ENCODE measurements around the gene TRIML2.
"Not testable (repeated sequence)": the region's sequence is repeated elsewhere in the genome, so short reads cannot be mapped to it uniquely, and the experiment has no call there.

Gene TRIML2

GRCh38 chr4:188092824-188093223, 16.6 kb downstream of the TRIML2 start:
- no peak for FAIRE-seq

DNA sequence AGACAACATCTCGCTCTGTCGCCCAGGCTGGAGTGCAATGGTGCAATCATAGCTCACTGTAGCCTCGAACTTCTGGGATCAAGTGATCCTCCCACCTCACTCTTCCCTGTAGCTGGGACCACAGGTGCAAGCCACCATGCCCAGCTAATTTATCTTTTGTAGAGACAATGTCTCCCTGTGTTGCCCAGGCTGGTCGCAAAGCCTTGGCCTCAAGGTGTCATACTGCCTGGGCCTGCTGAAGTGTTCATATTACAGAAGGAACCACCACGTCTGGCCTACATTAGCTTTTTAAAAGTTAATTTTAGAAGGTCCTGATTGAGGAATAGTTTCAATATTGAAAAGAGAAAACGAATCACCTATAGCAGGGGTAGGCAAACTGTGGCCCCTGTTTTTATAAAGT, 22.5 kb downstream of the TRIML2 start:
- no peak for FAIRE-seq

- no peak for FAIRE-seq
Observed at GRCh38 chr4:188082796-188083195, 26.6 kb downstream of the TRIML2 start.

DNA sequence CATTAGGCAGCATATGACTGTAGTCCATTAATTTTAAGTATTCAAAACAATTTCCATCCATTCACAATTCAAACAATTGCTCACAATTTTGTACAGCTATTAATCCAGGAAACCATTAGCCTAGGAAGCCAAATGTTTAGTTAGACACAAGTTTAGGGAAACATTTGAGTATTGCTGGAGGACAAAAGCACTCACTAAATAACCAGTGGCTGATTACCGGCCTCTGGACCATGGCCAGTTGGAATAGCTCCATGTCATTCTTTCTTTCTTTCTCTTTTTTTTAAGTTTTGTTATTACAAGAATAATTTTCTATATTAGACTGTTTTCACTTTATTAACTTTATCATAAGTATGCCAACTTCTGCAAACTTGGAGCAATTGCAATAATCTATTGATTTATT, 31.3 kb downstream of the TRIML2 start:
- no peak for FAIRE-seq

- no peak for FAIRE-seq
Observed at GRCh38 chr4:188076169-188076568, 33.2 kb downstream of the TRIML2 start.

GRCh38 chr4:188061083-188061482, 48.3 kb downstream of the TRIML2 start:
- no peak for FAIRE-seq

DNA sequence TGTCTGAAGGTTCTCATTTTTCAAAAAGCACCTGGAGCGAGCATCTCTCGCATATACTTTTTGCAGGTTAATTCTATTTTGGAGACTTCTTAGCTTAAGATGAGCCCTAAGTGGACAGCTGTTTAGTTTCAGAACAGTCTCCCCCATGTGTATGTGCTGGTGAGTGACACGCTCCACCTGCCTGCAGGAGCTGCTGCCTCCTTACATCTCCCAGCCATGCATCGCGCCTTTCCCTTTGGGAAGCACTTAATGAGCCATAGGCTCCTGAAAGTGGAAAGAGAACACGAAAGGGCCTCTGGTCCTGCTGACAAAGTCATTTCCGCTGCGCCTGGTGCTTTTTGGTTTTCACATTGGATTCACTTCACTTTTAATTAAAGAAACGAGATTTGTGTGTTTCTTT, 56.1 kb downstream of the TRIML2 start:
- no peak for FAIRE-seq

DNA sequence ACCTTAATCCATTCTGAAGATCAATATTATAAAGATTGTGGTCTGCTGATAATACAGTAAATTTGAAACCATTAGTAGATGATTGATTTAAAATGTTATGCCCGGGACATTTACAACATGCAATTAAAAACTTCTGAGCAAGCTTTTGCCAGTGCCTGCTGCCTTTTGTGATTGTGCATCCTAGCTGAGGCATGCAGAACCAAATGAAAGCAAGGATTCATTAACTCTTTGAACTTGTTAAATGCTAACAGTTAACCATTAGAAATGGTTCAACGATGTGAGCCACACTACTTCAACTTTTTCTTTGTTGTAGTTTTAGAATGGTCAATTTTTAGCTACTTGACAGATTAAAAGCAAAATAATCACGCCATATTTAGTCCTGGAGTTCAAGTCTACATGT, 62.7 kb downstream of the TRIML2 start:
- no peak for FAIRE-seq

DNA sequence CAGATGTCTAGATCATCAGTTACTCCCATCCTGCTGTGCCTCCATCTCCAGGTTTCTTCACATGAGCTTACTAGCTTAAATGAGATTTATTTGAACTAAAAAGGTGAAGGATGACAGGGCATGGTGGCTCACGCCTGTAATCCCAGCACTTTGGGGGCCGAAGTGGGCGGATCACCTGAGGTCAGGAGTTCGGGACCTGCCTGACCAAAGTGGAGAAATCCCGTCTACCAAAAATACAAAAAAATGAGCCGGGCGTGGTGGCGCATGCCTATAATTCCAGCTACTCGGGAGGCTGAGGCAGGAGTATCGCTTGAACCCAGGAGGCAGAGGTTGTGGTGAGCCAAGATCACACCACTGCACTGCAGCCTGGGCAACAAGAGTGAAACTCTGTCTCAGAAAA, 63.9 kb downstream of the TRIML2 start:
- not testable (repeated sequence) for FAIRE-seq

GRCh38 chr4:188043154-188043553, 66.2 kb downstream of the TRIML2 start:
- no peak for FAIRE-seq

- no peak for FAIRE-seq
Observed at GRCh38 chr4:188042191-188042590, 67.2 kb downstream of the TRIML2 start.

DNA sequence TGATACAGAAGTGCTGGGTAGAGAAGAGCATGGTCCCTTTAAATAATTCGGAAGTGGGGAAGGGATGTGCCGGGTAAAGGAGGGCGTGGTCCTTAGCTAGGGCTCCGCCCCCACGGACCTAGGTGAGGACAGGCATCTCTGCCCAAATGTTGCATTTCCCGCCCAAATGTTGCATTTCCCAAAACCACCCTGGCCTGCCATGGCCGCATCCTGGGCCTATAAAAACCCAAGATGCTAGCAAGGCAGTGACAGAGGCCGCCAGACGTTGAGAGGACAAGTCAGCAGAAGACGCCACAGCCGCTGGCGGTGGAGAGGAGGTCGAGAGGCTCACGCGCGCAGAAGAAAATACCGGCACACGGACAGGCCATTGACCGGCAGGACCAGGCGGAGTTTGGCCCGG, 67.7 kb downstream of the TRIML2 start:
- no peak for FAIRE-seq

All from TTC549 (cell line).